Testis (tissue), 3 donors: ENCODE data around the gene PEX11G. TPM values are rescaled to one million over a fixed set of nuclear protein-coding genes. Genes with fewer than 3 reads are reported as not detected.
"Not testable (repeated sequence)": the region's sequence is repeated elsewhere in the genome, so short reads cannot be mapped to it uniquely, and the experiment has no call there.

Experiments used
- DNase-seq: peaks from one replicate; pipeline ENCODE4 v3.0.0-alpha.2; 2019
- H3K27ac ChIP-seq, 2 donors: fragments of 200-600 bp; sonication (generic); one replicate each; pipeline ENCODE4 v1.5.1; 2019
- H3K27me3 ChIP-seq: fragments of 200-600 bp; sonication (generic); one replicate; pipeline ENCODE4 v1.5.1; 2019
- H3K36me3 ChIP-seq: fragments of 200-600 bp; sonication (generic); one replicate; pipeline ENCODE4 v1.5.1; 2017; ENCODE audit warnings: low read depth; ENCODE audit errors: missing control alignments
- H3K4me1 ChIP-seq: fragments of 200-600 bp; sonication (generic); one replicate; pipeline ENCODE4 v1.5.1; 2019
- H3K4me3 ChIP-seq, 2 donors: fragments of 200-600 bp; sonication (generic); one replicate each; pipeline ENCODE4 v1.5.1; 2017 to 2019
- H3K9me3 ChIP-seq: fragments of 200-600 bp; sonication (generic); one replicate; pipeline ENCODE4 v1.5.1; 2017
- POLR2A ChIP-seq: fragments of 450-650 bp; IDR thresholded peaks from one replicate; pipeline ENCODE4 v1.6.1; 2017; ENCODE audit warnings: antibody characterized with exemption, mild to moderate bottlenecking, moderate library complexity
- WGBS, 2 donors: methylation state at CpG; one replicate each; pipeline ENCODE4 v1.1.5; 2018; 5-methylcytosine and 5-hydroxymethylcytosine counted together
- intact Hi-C: fragments of 100-400 bp; cut with DNase I; formaldehyde crosslinking; loops from one replicate; pipeline ENCODE4 v1.15.1; 2023; ENCODE audit warnings: low total_unique reads
- polyA plus RNA-seq: library from polyadenylated mRNA; stranded (reverse); fragments of 350-450 nt; fragmentation: Illumina TruSeq; extraction: RNeasy Lipid Tissue Mini Kit (QIAGEN cat#74804); gene quantifications from one replicate; pipeline ENCODE4 v1.2.3, GENCODE V29; 2014; ENCODE audit warnings: low read depth, low replicate concordance; ENCODE audit not compliant: insufficient read depth
- total RNA-seq, 2 donors: library from RNA; depleted of rRNA; stranded (reverse); fragments of >200 nt; gene quantifications; one replicate each; pipeline ENCODE4 v1.2.3, GENCODE V29; 2016
- TF ChIP-seq, protein P1 (sequence below), 3 experiments: fragments of 450-650 bp in 2 of 3; fragments of 200-600 bp in 1 of 3; sonication (generic) in 1 of 3; IDR thresholded peaks; one replicate each; pipeline ENCODE4 v1.5.1; 2016 to 2019; ENCODE audit warnings: antibody characterized with exemption in 3 of 3, mild to moderate bottlenecking in 2 of 3, moderate library complexity in 1 of 3

Gene PEX11G
- total and polyA plus RNA-seq, 3 donors from 2014 or later: 12.3 to 26.0 (median 20.9) TPM

DNA sequence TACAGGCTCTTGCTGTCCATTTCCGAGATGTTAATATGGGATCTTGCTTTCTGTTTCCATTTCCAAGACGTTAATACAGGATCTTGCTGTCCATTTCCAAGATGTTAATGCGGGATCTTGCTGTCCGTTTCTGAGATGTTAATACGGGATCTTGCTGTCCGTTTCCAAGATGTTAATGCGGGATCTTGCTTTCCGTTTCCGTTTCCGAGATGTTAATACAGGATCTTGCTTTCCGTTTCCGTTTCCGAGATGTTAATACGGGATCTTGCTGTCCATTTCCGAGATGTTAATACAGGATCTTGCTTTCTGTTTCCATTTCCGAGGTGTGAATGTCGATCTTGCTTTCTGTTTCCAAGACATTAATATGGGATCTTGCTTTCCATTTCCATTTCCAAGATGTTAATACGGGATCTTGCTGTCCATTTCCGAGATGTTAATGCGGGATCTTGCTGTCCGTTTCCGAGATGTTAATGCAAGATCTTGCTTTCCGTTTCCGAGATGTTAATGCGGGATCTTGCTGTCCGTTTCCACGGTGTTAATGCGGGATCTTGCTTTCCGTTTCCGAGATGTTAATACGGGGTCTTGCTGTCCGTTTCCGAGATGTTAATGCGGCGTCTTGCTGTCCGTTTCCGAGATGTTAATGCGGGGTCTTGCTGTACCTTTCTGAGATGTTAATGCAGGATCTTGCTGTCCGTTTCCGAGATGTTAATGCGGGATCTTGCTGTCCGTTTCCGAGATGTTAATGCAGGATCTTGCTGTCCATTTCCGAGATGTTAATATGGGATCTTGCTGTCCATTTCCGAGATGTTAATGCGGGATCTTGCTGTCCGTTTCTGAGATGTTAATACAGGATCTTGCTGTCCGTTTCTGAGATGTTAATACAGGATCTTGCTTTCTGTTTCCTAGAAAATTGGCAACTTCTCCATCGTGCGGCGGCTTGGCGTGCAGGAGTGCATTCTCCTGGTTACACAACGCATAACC lies 38.3 kb downstream of the PEX11G start:
- H3K27ac ChIP-seq: no peak overlapping the region
- intact Hi-C loops: no loop called here
- 74 to 78% methylated on average over 53 of the region's 53 CpGs for WGBS, 2 donors
- no peaks in the 10 kb centered on the region for H3K36me3 ChIP-seq
- TF ChIP-seq, protein P1, sequence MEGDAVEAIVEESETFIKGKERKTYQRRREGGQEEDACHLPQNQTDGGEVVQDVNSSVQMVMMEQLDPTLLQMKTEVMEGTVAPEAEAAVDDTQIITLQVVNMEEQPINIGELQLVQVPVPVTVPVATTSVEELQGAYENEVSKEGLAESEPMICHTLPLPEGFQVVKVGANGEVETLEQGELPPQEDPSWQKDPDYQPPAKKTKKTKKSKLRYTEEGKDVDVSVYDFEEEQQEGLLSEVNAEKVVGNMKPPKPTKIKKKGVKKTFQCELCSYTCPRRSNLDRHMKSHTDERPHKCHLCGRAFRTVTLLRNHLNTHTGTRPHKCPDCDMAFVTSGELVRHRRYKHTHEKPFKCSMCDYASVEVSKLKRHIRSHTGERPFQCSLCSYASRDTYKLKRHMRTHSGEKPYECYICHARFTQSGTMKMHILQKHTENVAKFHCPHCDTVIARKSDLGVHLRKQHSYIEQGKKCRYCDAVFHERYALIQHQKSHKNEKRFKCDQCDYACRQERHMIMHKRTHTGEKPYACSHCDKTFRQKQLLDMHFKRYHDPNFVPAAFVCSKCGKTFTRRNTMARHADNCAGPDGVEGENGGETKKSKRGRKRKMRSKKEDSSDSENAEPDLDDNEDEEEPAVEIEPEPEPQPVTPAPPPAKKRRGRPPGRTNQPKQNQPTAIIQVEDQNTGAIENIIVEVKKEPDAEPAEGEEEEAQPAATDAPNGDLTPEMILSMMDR (IDR thresholded peaks at IDR 0.05): no peak
- no peak for TF ChIP-seq POLR2A
- H3K9me3 ChIP-seq: no peaks in the 10 kb centered on the region
- H3K27me3 ChIP-seq: no peaks in the 10 kb centered on the region
- H3K4me1 ChIP-seq: no peaks in the 10 kb centered on the region
- no peak overlapping the region for H3K4me3 ChIP-seq
- DNase-seq: no peak

DNA sequence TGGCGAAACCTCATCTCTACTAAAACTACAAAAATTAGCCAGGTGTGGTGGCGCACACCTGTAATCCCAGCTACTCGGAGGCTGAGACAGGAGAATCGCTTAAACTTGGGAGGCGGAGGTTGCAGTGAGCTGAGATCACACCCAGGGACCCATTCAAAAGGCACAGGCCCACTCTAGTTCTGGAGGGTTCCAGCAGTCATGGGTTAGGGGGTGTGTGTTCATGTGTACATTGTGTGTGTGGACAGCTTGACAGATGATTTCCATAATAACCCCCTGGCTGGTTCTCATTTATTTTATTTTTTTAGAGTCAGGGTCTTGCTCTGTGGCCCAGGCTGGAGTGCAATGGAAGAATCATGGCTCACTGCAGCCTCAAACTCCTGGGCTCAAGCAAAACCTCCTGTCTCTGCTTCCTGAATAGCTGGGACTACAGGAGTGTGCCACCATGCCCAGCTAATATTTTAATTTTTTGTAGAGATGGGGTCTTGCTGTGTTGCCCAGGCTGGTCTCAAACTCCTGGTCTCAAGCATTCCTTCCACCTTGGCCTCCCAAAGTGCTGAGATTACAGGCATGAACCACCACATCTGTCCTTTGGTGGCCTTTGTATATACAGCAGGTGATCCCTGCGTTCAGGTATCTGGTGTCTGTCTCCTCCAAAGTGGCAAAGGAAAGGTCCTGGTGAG lies 39.3 kb downstream of the PEX11G start:
- DNase-seq, H3K27me3 ChIP-seq, H3K36me3 ChIP-seq, H3K4me1 ChIP-seq, intact Hi-C loops, H3K4me3 ChIP-seq, H3K27ac ChIP-seq, H3K9me3 ChIP-seq: not testable (repeated sequence)
- 96 to 99% methylated on average over 6 of the region's 6 CpGs for WGBS, 2 donors

DNA sequence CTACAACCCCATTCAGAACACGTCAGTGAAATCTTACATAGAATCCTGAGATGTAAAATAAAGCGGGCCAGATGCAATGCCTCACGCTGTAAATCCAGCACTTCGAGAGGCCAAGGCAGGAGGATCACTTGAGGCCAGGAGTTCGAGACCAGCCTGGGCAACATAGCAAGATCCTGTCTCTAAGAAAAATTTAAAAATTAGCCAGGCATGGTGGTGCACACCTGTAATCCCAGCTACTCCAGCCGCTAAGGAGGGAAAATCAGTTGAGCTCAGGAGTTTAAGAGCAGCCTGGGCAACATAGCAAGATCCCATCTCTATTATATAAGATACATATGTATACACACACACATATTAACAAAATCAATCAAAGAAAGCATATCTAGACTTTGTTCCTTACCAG lies 41.2 kb downstream of the PEX11G start:
- H3K36me3 ChIP-seq: no peaks in the 10 kb centered on the region
- no peaks in the 10 kb centered on the region for H3K9me3 ChIP-seq
- H3K27ac ChIP-seq: no peak overlapping the region
- DNase-seq: no peak
- WGBS, 2 donors: 96% methylated on average over 6 of the region's 6 CpGs
- H3K4me1 ChIP-seq: no peaks in the 10 kb centered on the region
- TF ChIP-seq, protein P1 (IDR thresholded peaks at IDR 0.05): no peak
- TF ChIP-seq POLR2A: no peak
- H3K4me3 ChIP-seq: no peak overlapping the region
- no peaks in the 10 kb centered on the region for H3K27me3 ChIP-seq
- intact Hi-C loops: no loop called here

DNA sequence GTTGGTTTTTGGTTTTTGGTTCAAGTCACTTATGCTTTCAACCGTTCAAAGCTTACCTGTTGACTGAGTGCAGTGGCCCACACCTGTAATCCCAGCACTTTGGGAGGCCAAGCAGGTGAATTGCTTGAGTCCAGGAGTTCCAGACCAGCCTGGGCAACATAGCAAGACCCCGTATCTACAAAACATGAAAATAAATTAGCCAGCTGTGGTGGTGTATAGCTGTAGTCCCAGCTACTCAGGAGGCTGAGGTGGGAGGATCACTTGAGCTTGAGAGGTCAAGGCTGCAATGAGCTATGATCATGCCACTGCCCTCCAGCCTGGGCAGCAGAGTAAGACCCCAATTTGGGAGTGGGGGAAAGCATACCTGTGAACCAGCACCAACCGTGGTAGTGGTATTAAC lies 43.7 kb downstream of the PEX11G start:
- TF ChIP-seq POLR2A: no peak
- TF ChIP-seq, protein P1 (IDR thresholded peaks at IDR 0.05): no peak
- no peaks in the 10 kb centered on the region for H3K27me3 ChIP-seq
- no peaks in the 10 kb centered on the region for H3K9me3 ChIP-seq
- DNase-seq: no peak
- H3K36me3 ChIP-seq: no peaks in the 10 kb centered on the region
- no peak overlapping the region for H3K4me3 ChIP-seq
- no peak overlapping the region for H3K27ac ChIP-seq
- WGBS, 2 donors: 92 to 97% methylated on average over 3 of the region's 3 CpGs
- no peaks in the 10 kb centered on the region for H3K4me1 ChIP-seq
- intact Hi-C loops: no loop called here

DNA sequence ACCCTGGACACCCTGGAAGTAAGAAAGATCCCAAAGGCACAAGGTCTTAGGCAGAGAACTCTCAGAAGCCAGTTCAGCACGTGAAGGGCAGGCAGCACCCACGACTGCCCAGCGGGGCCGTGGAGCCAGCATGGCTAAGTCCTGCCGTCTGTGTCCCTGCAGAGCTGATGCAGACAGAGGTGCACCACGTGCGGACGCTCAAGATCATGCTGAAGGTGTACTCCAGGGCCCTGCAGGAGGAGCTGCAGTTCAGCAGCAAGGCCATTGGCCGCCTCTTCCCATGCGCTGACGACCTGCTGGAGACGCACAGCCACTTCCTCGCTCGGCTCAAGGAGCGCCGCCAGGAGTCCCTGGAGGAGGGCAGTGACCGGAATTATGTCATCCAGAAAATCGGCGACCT lies 44.8 kb downstream of the PEX11G start:
- Histone ChIP-seq H3K4me3 (no peak overlapping the region), H3K27ac (no peak overlapping the region), H3K9me3 (no peaks in the 10 kb centered on the region), H3K36me3 (no peaks in the 10 kb centered on the region), H3K4me1 (no peaks in the 10 kb centered on the region), H3K27me3 (no peaks in the 10 kb centered on the region)
- intact Hi-C loops: no loop called here
- WGBS, 2 donors: 92 to 93% methylated on average over 15 to 19 of the region's 19 CpGs
- no peak for TF ChIP-seq POLR2A
- TF ChIP-seq, protein P1 (IDR thresholded peaks at IDR 0.05): no peak
- DNase-seq: no peak
